Osteocyte (in vitro differentiated cells): ENCODE data around the gene LINGO3. TPM values are rescaled to one million over a fixed set of nuclear protein-coding genes. Genes with fewer than 3 reads are reported as not detected.
"Not testable (repeated sequence)": the region's sequence is repeated elsewhere in the genome, so short reads cannot be mapped to it uniquely, and the experiment has no call there.

Source experiments
- DNase-seq: peaks from one replicate; pipeline ENCODE4 v3.0.0; 2021; ENCODE audit warnings: mixed read lengths; ENCODE audit not compliant: unreplicated experiment; ENCODE audit errors: extremely low spot score
- H3K27ac Mint-ChIP-seq: one replicate; pipeline ENCODE4 v1.8.0; 2021; ENCODE audit warnings: mild to moderate bottlenecking, mixed read lengths; ENCODE audit not compliant: unreplicated experiment
- H3K27me3 Mint-ChIP-seq: one replicate; pipeline ENCODE4 v1.8.0; 2021; ENCODE audit warnings: mixed read lengths; ENCODE audit not compliant: unreplicated experiment
- H3K36me3 Mint-ChIP-seq: one replicate; pipeline ENCODE4 v1.8.0; 2021; ENCODE audit warnings: mixed read lengths; ENCODE audit not compliant: unreplicated experiment
- H3K4me1 Mint-ChIP-seq: one replicate; pipeline ENCODE4 v1.8.0; 2021; ENCODE audit warnings: mixed read lengths; ENCODE audit not compliant: unreplicated experiment
- H3K4me3 Mint-ChIP-seq: one replicate; pipeline ENCODE4 v1.8.0; 2021; ENCODE audit warnings: mild to moderate bottlenecking, moderate library complexity, mixed read lengths; ENCODE audit not compliant: unreplicated experiment
- H3K9me3 Mint-ChIP-seq: one replicate; pipeline ENCODE4 v1.8.0; 2021; ENCODE audit warnings: mixed read lengths; ENCODE audit not compliant: unreplicated experiment
- total RNA-seq: library from RNA; stranded (reverse); gene quantifications from 2 replicates; pipeline ENCODE4 v1.2.1, GENCODE V29; 2021
- TF ChIP-seq, protein P1 (sequence below): fragments of 200-600 bp; sonication (generic); IDR thresholded peaks from 2 replicates; pipeline ENCODE4 v1.5.0; 2021; ENCODE audit warnings: antibody characterized with exemption, mild to moderate bottlenecking, moderate library complexity

LINGO3 gene
- total RNA-seq, 1 donor from 2014 or later: 0.54 TPM

- no peak for DNase-seq
- no peaks in the 10 kb centered on the region for H3K4me1 Mint-ChIP-seq
- H3K9me3 Mint-ChIP-seq: no peaks in the 10 kb centered on the region
- no peak overlapping the region for H3K4me3 Mint-ChIP-seq
- TF ChIP-seq, protein P1, sequence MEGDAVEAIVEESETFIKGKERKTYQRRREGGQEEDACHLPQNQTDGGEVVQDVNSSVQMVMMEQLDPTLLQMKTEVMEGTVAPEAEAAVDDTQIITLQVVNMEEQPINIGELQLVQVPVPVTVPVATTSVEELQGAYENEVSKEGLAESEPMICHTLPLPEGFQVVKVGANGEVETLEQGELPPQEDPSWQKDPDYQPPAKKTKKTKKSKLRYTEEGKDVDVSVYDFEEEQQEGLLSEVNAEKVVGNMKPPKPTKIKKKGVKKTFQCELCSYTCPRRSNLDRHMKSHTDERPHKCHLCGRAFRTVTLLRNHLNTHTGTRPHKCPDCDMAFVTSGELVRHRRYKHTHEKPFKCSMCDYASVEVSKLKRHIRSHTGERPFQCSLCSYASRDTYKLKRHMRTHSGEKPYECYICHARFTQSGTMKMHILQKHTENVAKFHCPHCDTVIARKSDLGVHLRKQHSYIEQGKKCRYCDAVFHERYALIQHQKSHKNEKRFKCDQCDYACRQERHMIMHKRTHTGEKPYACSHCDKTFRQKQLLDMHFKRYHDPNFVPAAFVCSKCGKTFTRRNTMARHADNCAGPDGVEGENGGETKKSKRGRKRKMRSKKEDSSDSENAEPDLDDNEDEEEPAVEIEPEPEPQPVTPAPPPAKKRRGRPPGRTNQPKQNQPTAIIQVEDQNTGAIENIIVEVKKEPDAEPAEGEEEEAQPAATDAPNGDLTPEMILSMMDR: no peak
- H3K27ac Mint-ChIP-seq: no peak overlapping the region
- H3K27me3 Mint-ChIP-seq: no peaks in the 10 kb centered on the region
- H3K36me3 Mint-ChIP-seq: no peaks in the 10 kb centered on the region
These were observed 46.1 kb upstream of the LINGO3 start for GRCh38 chr19:2353887-2354592.

GRCh38 chr19:2353159-2353886, 45.4 kb upstream of the LINGO3 start:
- H3K4me3 Mint-ChIP-seq: no peak overlapping the region
- no peak overlapping the region for H3K27ac Mint-ChIP-seq
- peak; percentile 84 for DNase-seq
- TF ChIP-seq, protein P1: no peak
- H3K9me3 Mint-ChIP-seq: no peaks in the 10 kb centered on the region
- no peaks in the 10 kb centered on the region for H3K36me3 Mint-ChIP-seq
- H3K27me3 Mint-ChIP-seq: no peaks in the 10 kb centered on the region
- no peaks in the 10 kb centered on the region for H3K4me1 Mint-ChIP-seq

DNA sequence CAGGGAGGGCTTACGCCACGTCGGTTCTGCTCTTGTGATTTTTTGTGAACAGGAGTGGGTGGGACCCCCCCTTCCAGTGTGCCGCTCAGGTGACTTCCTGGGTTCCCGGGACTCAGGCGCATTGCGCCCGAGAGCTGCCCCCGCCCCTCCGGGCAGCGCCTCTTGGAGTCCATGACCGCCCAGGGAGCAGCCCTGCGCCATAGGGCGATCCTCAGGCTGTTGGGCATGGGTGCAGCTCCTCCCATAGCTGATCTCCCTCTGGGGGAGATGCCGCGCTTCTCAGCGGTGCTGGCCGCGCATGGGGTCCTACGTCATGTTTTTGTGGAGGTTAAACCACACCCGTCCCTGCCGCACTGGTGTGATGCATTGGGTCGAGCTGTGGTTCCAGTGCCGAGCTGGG, 44.2 kb upstream of the LINGO3 start:
- H3K27me3 Mint-ChIP-seq: no peaks in the 10 kb centered on the region
- no peak overlapping the region for H3K27ac Mint-ChIP-seq
- H3K4me3 Mint-ChIP-seq: no peak overlapping the region
- H3K4me1 Mint-ChIP-seq: no peaks in the 10 kb centered on the region
- DNase-seq: peak; percentile 84
- no peaks in the 10 kb centered on the region for H3K9me3 Mint-ChIP-seq
- H3K36me3 Mint-ChIP-seq: no peaks in the 10 kb centered on the region
- TF ChIP-seq, protein P1: no peak

GRCh38 chr19:2351591-2351990, 43.6 kb upstream of the LINGO3 start:
- no peak overlapping the region for H3K27ac Mint-ChIP-seq
- TF ChIP-seq, protein P1: no peak
- no peaks in the 10 kb centered on the region for H3K4me1 Mint-ChIP-seq

DNA sequence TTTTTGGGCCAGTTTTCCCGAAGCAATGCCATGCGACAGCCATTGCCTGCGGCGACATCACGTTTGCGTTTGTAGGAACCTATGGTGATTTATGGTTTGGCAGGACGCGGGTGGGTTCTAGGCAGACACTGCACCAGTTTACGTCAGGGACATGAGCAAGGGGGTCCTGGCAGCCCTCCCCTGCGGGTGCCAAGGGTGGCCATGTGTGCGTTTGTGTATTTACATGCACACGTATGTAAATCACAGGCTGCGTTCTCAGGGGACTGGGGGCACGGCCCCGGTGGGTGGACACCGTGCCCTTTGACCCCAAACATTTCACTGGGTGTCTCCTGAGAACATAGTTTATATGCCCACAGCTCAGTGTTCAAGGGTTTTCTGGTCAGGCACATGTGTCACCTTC, 42.7 kb upstream of the LINGO3 start:
- H3K4me3 Mint-ChIP-seq: no peak overlapping the region
- H3K27ac Mint-ChIP-seq: no peak overlapping the region
- H3K36me3 Mint-ChIP-seq: peaks cover 2% of the 10 kb centered on the region
- DNase-seq: no peak
- no peaks in the 10 kb centered on the region for H3K9me3 Mint-ChIP-seq
- TF ChIP-seq, protein P1: no peak
- H3K27me3 Mint-ChIP-seq: no peaks in the 10 kb centered on the region
- H3K4me1 Mint-ChIP-seq: no peaks in the 10 kb centered on the region

More at GRCh38 chr19:2351591-2351990, 43.6 kb upstream of the LINGO3 start:
- H3K36me3 Mint-ChIP-seq: no peaks in the 10 kb centered on the region
- H3K4me3 Mint-ChIP-seq: no peak overlapping the region
- H3K27me3 Mint-ChIP-seq: no peaks in the 10 kb centered on the region
- no peaks in the 10 kb centered on the region for H3K9me3 Mint-ChIP-seq
- no peak for DNase-seq

DNA sequence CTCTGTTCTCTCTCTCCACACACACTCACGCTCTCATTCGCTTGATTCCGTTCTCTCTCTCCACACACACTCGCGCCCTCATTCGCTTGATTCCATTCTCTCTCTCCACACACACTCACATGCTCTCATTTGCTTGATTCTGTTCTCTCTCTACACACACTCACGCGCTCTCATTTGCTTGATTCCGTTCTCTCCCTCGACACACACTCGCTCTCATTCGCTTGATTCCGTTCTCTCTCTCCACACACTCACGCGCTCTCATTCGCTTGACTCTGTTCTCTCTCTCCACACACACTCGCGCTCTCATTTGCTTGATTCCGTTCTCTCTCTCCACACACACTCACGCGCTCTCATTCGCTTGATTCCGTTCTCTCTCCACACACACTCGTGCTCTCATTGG, 41.9 kb upstream of the LINGO3 start:
- H3K27ac Mint-ChIP-seq, H3K4me1 Mint-ChIP-seq, H3K4me3 Mint-ChIP-seq, H3K9me3 Mint-ChIP-seq, H3K36me3 Mint-ChIP-seq, DNase-seq, H3K27me3 Mint-ChIP-seq: not testable (repeated sequence)
